Astrocyte (in vitro differentiated cells and primary cell): Measurements from ENCODE around the gene MOXD1.

Source experiments
- EZH2 ChIP-seq: IDR thresholded peaks from 2 replicates; pipeline ENCODE4 v1.6.1; 2012; ENCODE audit warnings: mild to moderate bottlenecking, low read length, inconsistent platforms; ENCODE audit not compliant: insufficient read depth
- TF ChIP-seq, protein P1 (sequence below): IDR thresholded peaks from 2 replicates; pipeline ENCODE4 v1.5.1; 2011; ENCODE audit warnings: low read depth, mild to moderate bottlenecking, inconsistent platforms, low read length, moderate library complexity; ENCODE audit not compliant: insufficient read depth

- TF ChIP-seq, protein P1, sequence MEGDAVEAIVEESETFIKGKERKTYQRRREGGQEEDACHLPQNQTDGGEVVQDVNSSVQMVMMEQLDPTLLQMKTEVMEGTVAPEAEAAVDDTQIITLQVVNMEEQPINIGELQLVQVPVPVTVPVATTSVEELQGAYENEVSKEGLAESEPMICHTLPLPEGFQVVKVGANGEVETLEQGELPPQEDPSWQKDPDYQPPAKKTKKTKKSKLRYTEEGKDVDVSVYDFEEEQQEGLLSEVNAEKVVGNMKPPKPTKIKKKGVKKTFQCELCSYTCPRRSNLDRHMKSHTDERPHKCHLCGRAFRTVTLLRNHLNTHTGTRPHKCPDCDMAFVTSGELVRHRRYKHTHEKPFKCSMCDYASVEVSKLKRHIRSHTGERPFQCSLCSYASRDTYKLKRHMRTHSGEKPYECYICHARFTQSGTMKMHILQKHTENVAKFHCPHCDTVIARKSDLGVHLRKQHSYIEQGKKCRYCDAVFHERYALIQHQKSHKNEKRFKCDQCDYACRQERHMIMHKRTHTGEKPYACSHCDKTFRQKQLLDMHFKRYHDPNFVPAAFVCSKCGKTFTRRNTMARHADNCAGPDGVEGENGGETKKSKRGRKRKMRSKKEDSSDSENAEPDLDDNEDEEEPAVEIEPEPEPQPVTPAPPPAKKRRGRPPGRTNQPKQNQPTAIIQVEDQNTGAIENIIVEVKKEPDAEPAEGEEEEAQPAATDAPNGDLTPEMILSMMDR: no peak
- no peak for TF ChIP-seq EZH2
Measured at GRCh38 chr6:132411296-132411695, 10.0 kb upstream of the MOXD1 start.
